ENCODE data around the gene CIC. TPM values are rescaled to one million over a fixed set of nuclear protein-coding genes. Genes with fewer than 3 reads are reported as not detected.
A peak's percentile ranks its signal among the peaks of the same experiment; 100 is the strongest.

The CIC gene
- total RNA-seq, 6 experiments from 2014 or later: 67.6 to 75.4 (median 73.7) TPM

DNA sequence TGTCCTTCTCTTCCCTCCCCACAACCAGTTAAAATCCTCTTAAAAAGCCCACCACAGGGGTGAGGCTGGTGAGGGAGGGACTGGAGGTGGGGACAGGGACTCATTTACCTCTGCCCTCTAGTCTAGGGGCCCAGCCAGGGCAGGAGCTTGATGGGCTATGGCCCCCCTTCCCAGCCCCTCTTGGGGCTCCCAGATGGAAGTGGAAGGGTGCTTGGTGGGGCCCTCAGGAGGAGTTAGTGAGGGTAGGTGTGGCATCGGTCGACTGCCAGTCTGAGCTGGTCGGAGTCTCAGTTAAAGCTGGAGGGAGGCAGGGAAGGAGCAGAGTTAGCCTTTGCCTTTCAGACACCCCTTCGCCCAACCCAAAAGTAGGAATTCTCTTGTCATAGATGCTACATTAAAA lies 38.5 kb upstream of the CIC start:
- H3K9me3 Mint-ChIP-seq: no peaks in the 10 kb centered on the region
- TF ChIP-seq, protein P1, sequence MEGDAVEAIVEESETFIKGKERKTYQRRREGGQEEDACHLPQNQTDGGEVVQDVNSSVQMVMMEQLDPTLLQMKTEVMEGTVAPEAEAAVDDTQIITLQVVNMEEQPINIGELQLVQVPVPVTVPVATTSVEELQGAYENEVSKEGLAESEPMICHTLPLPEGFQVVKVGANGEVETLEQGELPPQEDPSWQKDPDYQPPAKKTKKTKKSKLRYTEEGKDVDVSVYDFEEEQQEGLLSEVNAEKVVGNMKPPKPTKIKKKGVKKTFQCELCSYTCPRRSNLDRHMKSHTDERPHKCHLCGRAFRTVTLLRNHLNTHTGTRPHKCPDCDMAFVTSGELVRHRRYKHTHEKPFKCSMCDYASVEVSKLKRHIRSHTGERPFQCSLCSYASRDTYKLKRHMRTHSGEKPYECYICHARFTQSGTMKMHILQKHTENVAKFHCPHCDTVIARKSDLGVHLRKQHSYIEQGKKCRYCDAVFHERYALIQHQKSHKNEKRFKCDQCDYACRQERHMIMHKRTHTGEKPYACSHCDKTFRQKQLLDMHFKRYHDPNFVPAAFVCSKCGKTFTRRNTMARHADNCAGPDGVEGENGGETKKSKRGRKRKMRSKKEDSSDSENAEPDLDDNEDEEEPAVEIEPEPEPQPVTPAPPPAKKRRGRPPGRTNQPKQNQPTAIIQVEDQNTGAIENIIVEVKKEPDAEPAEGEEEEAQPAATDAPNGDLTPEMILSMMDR (IDR thresholded peaks at IDR 0.05): no peak
- H3K4me3 Mint-ChIP-seq: no peak overlapping the region
- DNase-seq: no peak
- H3K27ac Mint-ChIP-seq: peak overlapping the region; percentile 48
- peaks cover 31% of the 10 kb centered on the region for H3K36me3 Mint-ChIP-seq (ENCODE audit: low read depth)
- H3K4me1 Mint-ChIP-seq (ENCODE audit: low read depth): peaks cover 28% of the 10 kb centered on the region
- H3K27me3 Mint-ChIP-seq (ENCODE audit: insufficient read depth): peaks cover 5% of the 10 kb centered on the region; the same call in 1 of the 2 replicates

DNA sequence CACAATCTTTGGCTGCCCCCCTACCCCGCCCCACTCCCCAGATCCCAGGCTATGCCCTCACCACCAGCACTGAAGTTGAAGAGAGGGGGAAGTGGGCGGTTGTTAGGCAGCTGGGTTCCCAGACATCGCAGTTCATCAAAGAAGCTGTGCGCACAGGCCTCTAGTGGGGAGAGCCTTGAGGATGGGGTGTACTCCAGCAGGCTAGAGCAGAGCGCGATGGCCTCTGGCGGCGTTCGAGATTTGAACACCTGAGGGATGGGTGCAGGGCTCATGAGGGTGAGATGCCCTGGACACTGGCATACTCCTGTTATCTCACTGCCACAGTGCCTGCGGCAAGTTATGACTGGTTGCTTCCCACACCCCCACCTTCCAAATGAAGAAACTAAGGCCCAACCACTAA lies 36.6 kb upstream of the CIC start:
- no peak overlapping the region for H3K27ac Mint-ChIP-seq

DNA sequence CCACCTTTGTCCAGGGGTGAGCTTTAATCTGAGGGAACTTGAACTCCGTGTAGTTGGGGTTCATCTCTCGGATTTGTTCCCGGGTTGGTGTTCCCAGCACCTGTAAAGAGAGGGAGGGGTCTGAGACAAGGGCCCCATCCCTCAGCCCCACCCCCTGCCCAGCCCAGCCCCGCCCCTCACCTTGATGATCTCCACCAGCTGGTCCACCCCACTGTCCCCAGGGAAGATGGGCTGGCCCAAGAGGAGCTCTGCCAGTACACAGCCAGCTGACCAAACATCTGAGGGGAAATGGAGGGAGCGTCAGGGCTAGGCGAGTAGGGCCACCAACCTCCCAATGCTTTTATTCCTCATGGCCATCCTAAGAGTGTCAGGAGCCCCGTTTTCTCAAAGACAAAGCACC lies 35.9 kb upstream of the CIC start:
- Mint-ChIP-seq H3K9me3 (no peaks in the 10 kb centered on the region), H3K27me3 (ENCODE audit: insufficient read depth) (peaks cover 5% of the 10 kb centered on the region; the same call in 1 of the 2 replicates), H3K27ac (peak overlapping the region; percentile 5; the same call in 1 of the 2 replicates), H3K36me3 (ENCODE audit: low read depth) (peaks cover 32% of the 10 kb centered on the region), H3K4me1 (ENCODE audit: low read depth) (peaks cover 14% of the 10 kb centered on the region), H3K4me3 (no peak overlapping the region)
- TF ChIP-seq, protein P1 (IDR thresholded peaks at IDR 0.05): no peak
- no peak for DNase-seq

More for the DNA sequence above, 36.6 kb upstream of the CIC start:
- H3K4me3 Mint-ChIP-seq: no peak overlapping the region
- no peaks in the 10 kb centered on the region for H3K9me3 Mint-ChIP-seq
- H3K27me3 Mint-ChIP-seq (ENCODE audit: insufficient read depth): peaks cover 5% of the 10 kb centered on the region; the same call in 1 of the 2 replicates
- H3K36me3 Mint-ChIP-seq (ENCODE audit: low read depth): peaks cover 33% of the 10 kb centered on the region
- peaks cover 14% of the 10 kb centered on the region for H3K4me1 Mint-ChIP-seq (ENCODE audit: low read depth)
- TF ChIP-seq, protein P1 (IDR thresholded peaks at IDR 0.05): no peak
- DNase-seq: no peak

DNA sequence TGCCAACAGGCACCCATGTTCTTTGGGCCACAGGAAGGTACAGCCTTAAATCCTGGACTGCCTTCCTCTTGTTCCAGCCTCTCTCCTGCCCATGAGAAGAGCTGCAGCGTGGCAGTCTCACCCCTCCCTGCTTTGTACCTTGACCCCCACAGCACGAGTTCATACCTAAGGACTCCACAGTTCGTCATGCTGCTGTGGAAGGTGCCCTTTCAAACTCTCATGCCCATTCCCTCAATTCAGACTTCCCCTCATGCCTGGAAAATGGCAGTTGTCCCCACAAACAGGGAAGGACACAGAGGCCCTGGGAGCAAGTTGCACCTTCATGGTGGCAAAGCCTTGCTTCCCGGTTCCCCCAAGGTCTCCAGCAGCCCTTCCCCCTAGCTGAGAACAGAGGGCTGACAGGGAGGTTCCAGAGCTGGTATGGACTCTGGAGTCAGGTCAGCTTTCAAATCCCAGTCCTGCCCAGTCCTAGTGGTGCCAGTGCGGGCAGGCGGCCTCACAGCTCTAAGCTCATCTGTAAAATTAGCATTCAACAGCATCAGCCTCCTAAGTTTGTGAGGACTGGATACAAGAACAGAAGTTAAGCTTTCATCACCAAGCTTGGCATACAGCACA lies 35.3 kb upstream of the CIC start:
- Mint-ChIP-seq H3K4me3 (no peak overlapping the region), H3K27ac (peak overlapping the region; percentile 5; the same call in 1 of the 2 replicates), H3K36me3 (ENCODE audit: low read depth) (peaks cover 32% of the 10 kb centered on the region), H3K9me3 (no peaks in the 10 kb centered on the region), H3K4me1 (ENCODE audit: low read depth) (peaks cover 13% of the 10 kb centered on the region), H3K27me3 (ENCODE audit: insufficient read depth) (peaks cover 5% of the 10 kb centered on the region; the same call in 1 of the 2 replicates)
- no peak for DNase-seq
- TF ChIP-seq, protein P1 (IDR thresholded peaks at IDR 0.05): no peak

DNA sequence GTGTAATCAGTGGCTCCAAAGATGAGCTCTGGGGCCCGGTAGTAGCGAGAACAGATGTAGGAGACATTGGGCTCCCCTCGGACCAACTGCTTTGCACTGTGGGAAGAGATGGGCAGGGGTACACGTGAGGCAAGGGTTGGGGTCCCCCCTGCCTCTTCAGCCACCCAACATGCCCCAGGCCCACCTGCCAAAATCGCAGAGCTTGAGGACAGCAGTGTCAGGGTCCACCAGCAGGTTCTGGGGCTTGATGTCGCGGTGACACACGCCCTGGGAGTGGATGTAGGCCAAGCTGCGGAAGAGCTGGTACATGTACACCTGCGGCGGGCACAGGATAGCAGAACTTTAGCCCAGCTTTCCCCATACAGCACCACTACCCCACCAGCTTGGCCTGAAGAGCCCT lies 34.7 kb upstream of the CIC start:
- Mint-ChIP-seq H3K4me3 (no peak overlapping the region), H3K9me3 (no peaks in the 10 kb centered on the region), H3K27me3 (ENCODE audit: insufficient read depth) (peaks cover 5% of the 10 kb centered on the region; the same call in 1 of the 2 replicates), H3K4me1 (ENCODE audit: low read depth) (peaks cover 7% of the 10 kb centered on the region), H3K27ac (no peak overlapping the region), H3K36me3 (ENCODE audit: low read depth) (peaks cover 35% of the 10 kb centered on the region)
- TF ChIP-seq, protein P1 (IDR thresholded peaks at IDR 0.05): no peak
- DNase-seq: no peak
